Naive thymus-derived CD8-positive, alpha-beta T cell (primary cell): ENCODE data around the gene HTRA2. TPM values are rescaled to one million over a fixed set of nuclear protein-coding genes. Genes with fewer than 3 reads are reported as not detected.
"Not testable (repeated sequence)": the region's sequence is repeated elsewhere in the genome, so short reads cannot be mapped to it uniquely, and the experiment has no call there.

ENCODE experiments used
- ATAC-seq, 2 donors: fragments of 150-1000 bp; cut with Tn5 transposase in 1 of 2; sonication (Bioruptor Pico), chemical (Tn5 transposase) in 1 of 2; 1 replicate in 1 of 2; 2 replicates in 1 of 2; pipeline ENCODE4 v1.10.0; 2021; ENCODE audit warnings: mild to moderate bottlenecking in 2 of 2, moderate library complexity in 2 of 2
- POLR2A ChIA-PET: fragments of 350-600 bp; sonication (Branson Sonifier 250); formaldehyde crosslinking; loops from one replicate; lab custom pipeline; 2021; ENCODE audit warnings: antibody characterized with exemption; lab: Charles Lee
- DNase-seq, 10 donors: peaks; one replicate each; pipeline versions ENCODE4 v3.0.0 to v3.0.0-alpha.2; 2020 to 2022
- H3K27ac Mint-ChIP-seq, 10 donors: one replicate each; pipeline ENCODE4 v1.8.0; 2020 to 2022; ENCODE audit warnings: mild to moderate bottlenecking in 10 of 10, mixed read lengths in 10 of 10, moderate library complexity in 4 of 10, inconsistent platforms in 1 of 10
- H3K27me3 Mint-ChIP-seq, 5 donors: one replicate each; pipeline ENCODE4 v1.8.0; 2021 to 2022; ENCODE audit warnings: mixed read lengths in 5 of 5
- H3K36me3 Mint-ChIP-seq, 3 donors: one replicate each; pipeline ENCODE4 v1.8.0; 2020 to 2022; ENCODE audit warnings: mixed read lengths in 3 of 3, mild to moderate bottlenecking in 2 of 3, inconsistent platforms in 1 of 3
- H3K4me1 Mint-ChIP-seq, 4 donors: one replicate each; pipeline ENCODE4 v1.8.0; 2021 to 2022; ENCODE audit warnings: mixed read lengths in 4 of 4
- H3K4me3 Mint-ChIP-seq, 10 donors: one replicate each; pipeline ENCODE4 v1.8.0; 2020 to 2022; ENCODE audit warnings: mild to moderate bottlenecking in 10 of 10, mixed read lengths in 10 of 10, moderate library complexity in 6 of 10, inconsistent platforms in 1 of 10
- H3K9me3 Mint-ChIP-seq, 9 donors: one replicate each; pipeline ENCODE4 v1.8.0; 2020 to 2022; ENCODE audit warnings: mixed read lengths in 9 of 9, mild to moderate bottlenecking in 3 of 9, inconsistent platforms in 1 of 9, moderate library complexity in 1 of 9
- polyA plus RNA-seq, 3 donors: library from polyadenylated mRNA; unstranded; fragments of 300-500 nt; fragmentation: Illumina TruSeq; gene quantifications; one replicate each; pipeline ENCODE4 v1.2.3, GENCODE V29; 2021
- total RNA-seq, 8 experiments: library from RNA in 2 of 8; stranded (reverse) in 2 of 8; gene quantifications; one replicate each; pipeline ENCODE4 v1.2.3 and lab custom pipeline; 2021 to 2026

The HTRA2 gene
- total RNA-seq: 10 to 100 TPM; 38.6 to 44.5 TPM
- 10 to 100 TPM; 21.3 to 24.5 (median 24.5) TPM for polyA plus RNA-seq
- total RNA-seq (lab: John Stamatoyannopoulos, UW): 25.6 to 58.6 (median 48.2) reads per million in 6 experiments

- Mint-ChIP-seq H3K27me3 (no peaks in the 10 kb centered on the region), H3K9me3 (no peaks in the 10 kb centered on the region), H3K4me3 (peak within 1 kb of the TSS; percentile 89 to 96 (median 94)), H3K36me3 (peaks cover 4 to 34% (median 19%) of the 10 kb centered on the region in 3 donors), H3K27ac (peak within 1 kb of the TSS; percentile 78 to 97 (median 94)), H3K4me1 (peaks cover 22 to 50% (median 43%) of the 10 kb centered on the region in 4 donors)
- peak; percentile 74 to 91 (median 80) for DNase-seq
- POLR2A ChIA-PET: interaction anchor here (0.9 to 5.7 kb wide), 19 partner anchors 9 to 701 kb away, joined by 3 to 45 read pairs (median 5); partner anchors contain the start of genes C2orf81, CCDC142, INO80B and LBX2
- ATAC-seq: peak; percentile 90 to 91
Observed at GRCh38 chr2:74529357-74530238, at the start of gene HTRA2, which contains the start of gene AUP1. Gene HTRA2 (plus strand): TSS chr2:74529933. CDS start chr2:74530007, 74 bp downstream. Gene AUP1 (minus strand): TSS chr2:74529706. CDS start chr2:74529629, 77 bp downstream.

- Mint-ChIP-seq H3K9me3 (no peaks in the 10 kb centered on the region), H3K4me3 (peak overlapping the region; percentile 67 to 100 (median 100)), H3K27me3 (no peaks in the 10 kb centered on the region), H3K4me1 (peaks cover 16 to 49% (median 35%) of the 10 kb centered on the region in 4 donors), H3K36me3 (peaks cover 0 to 49% (median 7%) of the 10 kb centered on the region in 3 donors), H3K27ac (peak overlapping the region in 7 of 10 donors; percentile 20 to 100 (median 56))
- DNase-seq: no peak
- no peak for ATAC-seq
- POLR2A ChIA-PET: interaction anchor here (0.6 to 5.4 kb wide), 8 partner anchors 8 to 42 kb away, joined by 3 to 159 read pairs (median 12); partner anchors contain the start of genes INO80B, MOGS, MRPL53 and PCGF1
Observed at GRCh38 chr2:74481431-74481830, 48.3 kb upstream of the HTRA2 start.

- peaks cover 0 to 52% (median 7%) of the 10 kb centered on the region in 3 donors for H3K36me3 Mint-ChIP-seq
- H3K4me1 Mint-ChIP-seq: peaks cover 18 to 51% (median 38%) of the 10 kb centered on the region in 4 donors
- DNase-seq (peak in 6 of 10 donors; percentile 31 to 76 (median 40)), ATAC-seq (peak; percentile 50 to 56)
- H3K4me3 Mint-ChIP-seq: peak overlapping the region; percentile 90 to 100 (median 100)
- H3K27me3 Mint-ChIP-seq: no peaks in the 10 kb centered on the region
- POLR2A ChIA-PET: interaction anchor here (0.6 to 5.4 kb wide), 22 partner anchors 9 to 356 kb away, joined by 3 to 159 read pairs (median 5); partner anchors contain the start of genes AUP1, C2orf81, HTRA2 and INO80B
- H3K27ac Mint-ChIP-seq: peak overlapping the region; percentile 97 to 100 (median 100)
- no peaks in the 10 kb centered on the region for H3K9me3 Mint-ChIP-seq
Observed at GRCh38 chr2:74481961-74482800, 47.6 kb upstream of the HTRA2 start.

GRCh38 chr2:74482801-74483674, 46.7 kb upstream of the HTRA2 start, which contains the start of the genes CCDC142 and TTC31:
Gene CCDC142 (minus strand): TSS chr2:74482998. CDS start chr2:74482837, 161 bp downstream.
Gene TTC31 (plus strand): TSS chr2:74483081. CDS start chr2:74483096, 15 bp downstream.
- Mint-ChIP-seq H3K27me3 (no peaks in the 10 kb centered on the region), H3K4me3 (peak within 1 kb of the TSS; percentile 90 to 100 (median 100)), H3K9me3 (no peaks in the 10 kb centered on the region), H3K4me1 (peaks cover 15 to 47% (median 36%) of the 10 kb centered on the region in 4 donors), H3K36me3 (peaks cover 0 to 51% (median 7%) of the 10 kb centered on the region in 3 donors), H3K27ac (peak within 1 kb of the TSS; percentile 97 to 100 (median 100))
- ATAC-seq: peak; percentile 91 to 93
- peak; percentile 80 to 99 (median 93) for DNase-seq
- POLR2A ChIA-PET: interaction anchor here (0.8 to 5.4 kb wide), 21 partner anchors 10 to 305 kb away, joined by 3 to 159 read pairs (median 5); partner anchors contain the start of genes AUP1, C2orf81, HTRA2 and INO80B

- Mint-ChIP-seq H3K27ac (peak overlapping the region in 9 of 10 donors; percentile 99 to 100 (median 100)), H3K4me3 (peak overlapping the region; percentile 90 to 100 (median 100)), H3K36me3 (peaks cover 0 to 50% (median 7%) of the 10 kb centered on the region in 3 donors), H3K4me1 (peaks cover 15 to 47% (median 36%) of the 10 kb centered on the region in 4 donors)
- not testable (repeated sequence) for H3K27me3 Mint-ChIP-seq, H3K9me3 Mint-ChIP-seq, ATAC-seq, DNase-seq
- POLR2A ChIA-PET: interaction anchor here (0.7 to 5.4 kb wide), 15 partner anchors 10 to 305 kb away, joined by 3 to 159 read pairs (median 7); partner anchors contain the start of genes AUP1, HTRA2, INO80B and MOGS
Observed at GRCh38 chr2:74483675-74484164, 46.0 kb upstream of the HTRA2 start.

- H3K27me3 Mint-ChIP-seq: no peaks in the 10 kb centered on the region
- POLR2A ChIA-PET: interaction anchor here (0.7 to 0.8 kb wide), 2 partner anchors 14 to 47 kb away, joined by 3 read pairs; no protein-coding TSS in a partner anchor
- H3K27ac Mint-ChIP-seq: peak overlapping the region in 1 of 10 donors; percentile 67
- DNase-seq (no peak), ATAC-seq (no peak)
- H3K4me1 Mint-ChIP-seq: peaks cover 15 to 31% (median 21%) of the 10 kb centered on the region in 4 donors
- H3K4me3 Mint-ChIP-seq: no peak overlapping the region
- peaks cover 0 to 48% (median 7%) of the 10 kb centered on the region in 3 donors for H3K36me3 Mint-ChIP-seq
- H3K9me3 Mint-ChIP-seq: no peaks in the 10 kb centered on the region
Observed at GRCh38 chr2:74486141-74486540, 43.6 kb upstream of the HTRA2 start.

GRCh38 chr2:74488643-74489481, 40.9 kb upstream of the HTRA2 start:
- H3K27ac Mint-ChIP-seq: peak overlapping the region in 2 of 10 donors; percentile 49 to 75
- H3K4me3 Mint-ChIP-seq: no peak overlapping the region
- no peak for DNase-seq
- no peaks in the 10 kb centered on the region for H3K9me3 Mint-ChIP-seq
- H3K36me3 Mint-ChIP-seq: peaks cover 0 to 70% (median 11%) of the 10 kb centered on the region in 3 donors
- H3K4me1 Mint-ChIP-seq: peaks cover 6 to 17% (median 9%) of the 10 kb centered on the region in 4 donors
- POLR2A ChIA-PET: no interaction called here
- H3K27me3 Mint-ChIP-seq: no peaks in the 10 kb centered on the region
- ATAC-seq: no peak

GRCh38 chr2:74489906-74490305, 39.8 kb upstream of the HTRA2 start:
- H3K9me3 Mint-ChIP-seq: no peaks in the 10 kb centered on the region
- H3K27me3 Mint-ChIP-seq: no peaks in the 10 kb centered on the region
- peaks cover 0 to 74% (median 14%) of the 10 kb centered on the region in 3 donors for H3K36me3 Mint-ChIP-seq
- no peak overlapping the region for H3K27ac Mint-ChIP-seq
- no peak for ATAC-seq
- POLR2A ChIA-PET: no interaction called here
- no peak for DNase-seq
- peaks cover 4 to 13% (median 8%) of the 10 kb centered on the region in 4 donors for H3K4me1 Mint-ChIP-seq
- no peak overlapping the region for H3K4me3 Mint-ChIP-seq

GRCh38 chr2:74491648-74492544, 37.8 kb upstream of the HTRA2 start:
- no peak for ATAC-seq
- Mint-ChIP-seq H3K9me3 (peaks cover 0 to 1% (median 0%) of the 10 kb centered on the region in 9 donors), H3K27me3 (no peaks in the 10 kb centered on the region), H3K27ac (peak overlapping the region in 1 of 10 donors; percentile 32), H3K36me3 (peaks cover 0 to 56% (median 12%) of the 10 kb centered on the region in 3 donors), H3K4me3 (no peak overlapping the region), H3K4me1 (peaks cover 0 to 6% (median 2%) of the 10 kb centered on the region in 4 donors)
- POLR2A ChIA-PET: no interaction called here
- DNase-seq: no peak
